ENCODE measurements around the gene OR2M4. TPM values are rescaled to one million over a fixed set of nuclear protein-coding genes. Genes with fewer than 3 reads are reported as not detected.
"Not testable (repeated sequence)": the region's sequence is repeated elsewhere in the genome, so short reads cannot be mapped to it uniquely, and the experiment has no call there.

The OR2M4 gene
- total RNA-seq, 1 experiment from 2014 or later, result not detected

- Mint-ChIP-seq H3K27ac (ENCODE audit: low read depth, unreplicated experiment) (no peak overlapping the region), H3K4me1 (ENCODE audit: insufficient read depth, unreplicated experiment) (no peaks in the 10 kb centered on the region), H3K27me3 (ENCODE audit: insufficient read depth, unreplicated experiment) (no peaks in the 10 kb centered on the region), H3K36me3 (ENCODE audit: insufficient read depth, unreplicated experiment) (no peaks in the 10 kb centered on the region), H3K9me3 (ENCODE audit: unreplicated experiment) (peaks cover 13% of the 10 kb centered on the region), H3K4me3 (ENCODE audit: unreplicated experiment) (no peak overlapping the region)
- DNase-seq (ENCODE audit: unreplicated experiment), result no peak
- POLR2A ChIA-PET, result no interaction called here
- CTCF ChIA-PET, result no interaction called here
- intact Hi-C loops (cut with micrococcal nuclease), result no loop called here
- BruUV-seq (replicated peaks), result no TSS peak
- TF ChIP-seq CTCF (IDR thresholded peaks at IDR 0.05; ENCODE audit: unreplicated experiment), result no peak
These were observed 37.0 kb downstream of the OR2M4 start for GRCh38 chr1:248268178-248268577.

GRCh38 chr1:248273225-248273624 is 42.0 kb downstream of the OR2M4 start:
- BruUV-seq (replicated peaks); H3K27me3 Mint-ChIP-seq (ENCODE audit: insufficient read depth, unreplicated experiment); intact Hi-C loops (cut with micrococcal nuclease); DNase-seq (ENCODE audit: unreplicated experiment); H3K4me3 Mint-ChIP-seq (ENCODE audit: unreplicated experiment); H3K36me3 Mint-ChIP-seq (ENCODE audit: insufficient read depth, unreplicated experiment); CTCF ChIA-PET; H3K9me3 Mint-ChIP-seq (ENCODE audit: unreplicated experiment); H3K4me1 Mint-ChIP-seq (ENCODE audit: insufficient read depth, unreplicated experiment); H3K27ac Mint-ChIP-seq (ENCODE audit: low read depth, unreplicated experiment): not testable (repeated sequence)
- POLR2A ChIA-PET, result interaction anchor here (0.6 kb wide), 1 partner anchor 1706 kb away, joined by 4 read pairs; no protein-coding TSS in a partner anchor

- Mint-ChIP-seq H3K4me3 (ENCODE audit: unreplicated experiment) (no peak within 1 kb of the TSS), H3K36me3 (ENCODE audit: insufficient read depth, unreplicated experiment) (no peaks in the 10 kb centered on the region), H3K27ac (ENCODE audit: low read depth, unreplicated experiment) (no peak within 1 kb of the TSS), H3K9me3 (ENCODE audit: unreplicated experiment) (no peaks in the 10 kb centered on the region), H3K4me1 (ENCODE audit: insufficient read depth, unreplicated experiment) (no peaks in the 10 kb centered on the region), H3K27me3 (ENCODE audit: insufficient read depth, unreplicated experiment) (no peaks in the 10 kb centered on the region)
- ChIA-PET POLR2A (no interaction called here), CTCF (no interaction called here)
- intact Hi-C loops (cut with micrococcal nuclease), result no loop called here
- BruUV-seq (replicated peaks), result no TSS peak
- TF ChIP-seq CTCF (IDR thresholded peaks at IDR 0.05; ENCODE audit: unreplicated experiment), result no peak
- no peak for DNase-seq (ENCODE audit: unreplicated experiment)
These were observed 46.7 kb downstream of the OR2M4 start, which contains the start of gene OR2T33 for GRCh38 chr1:248277876-248278275. TSS of gene OR2T33 (minus strand) at chr1:248277976. CDS start at chr1:248273814, 4,162 bp downstream.

GRCh38 chr1:248288391-248288790 is 57.2 kb downstream of the OR2M4 start:
- H3K27me3 Mint-ChIP-seq (ENCODE audit: insufficient read depth, unreplicated experiment), result no peaks in the 10 kb centered on the region
- no peaks in the 10 kb centered on the region for H3K4me1 Mint-ChIP-seq (ENCODE audit: insufficient read depth, unreplicated experiment)
- no peak for DNase-seq (ENCODE audit: unreplicated experiment)
- no peaks in the 10 kb centered on the region for H3K36me3 Mint-ChIP-seq (ENCODE audit: insufficient read depth, unreplicated experiment)
- no peak overlapping the region for H3K27ac Mint-ChIP-seq (ENCODE audit: low read depth, unreplicated experiment)
- peaks cover 6% of the 10 kb centered on the region for H3K9me3 Mint-ChIP-seq (ENCODE audit: unreplicated experiment)
- no TSS peak for BruUV-seq (replicated peaks)
- intact Hi-C loops (cut with micrococcal nuclease), result no loop called here
- ChIA-PET POLR2A (no interaction called here), CTCF (interaction anchor here (0.6 kb wide), 1 partner anchor 36 kb away, joined by 5 read pairs; no protein-coding TSS in a partner anchor)
- TF ChIP-seq CTCF (IDR thresholded peaks at IDR 0.05; ENCODE audit: unreplicated experiment), result no peak
- no peak overlapping the region for H3K4me3 Mint-ChIP-seq (ENCODE audit: unreplicated experiment)

Other genes starting within 250 kb of the OR2M4 start
- not detected in 2 replicates for gene OR2L5, start 217.8 kb upstream of the OR2M4 start, total RNA-seq (2022)
- gene OR2L2, start 201.3 kb upstream of the OR2M4 start, total RNA-seq (2022), result 0.19 and 0.34 TPM in 2 replicates
- gene OR2L3, start 184.6 kb upstream of the OR2M4 start, total RNA-seq (2022), result not detected in 2 replicates
- not detected in 2 replicates for gene OR2L13, start 136.2 kb upstream of the OR2M4 start, total RNA-seq (2022)
- not detected in 2 replicates for gene OR2M5, start 86.3 kb upstream of the OR2M4 start, total RNA-seq (2022)
- gene OR2M2, start 56.6 kb upstream of the OR2M4 start, total RNA-seq (2022), result not detected in 2 replicates
- gene OR2M3, start 34.2 kb upstream of the OR2M4 start, total RNA-seq (2022), result not detected in 2 replicates
- not detected in 2 replicates for gene OR2T33, start 46.6 kb downstream of the OR2M4 start, total RNA-seq (2022)
- not detected in 2 replicates for gene OR2T12, start 72.0 kb downstream of the OR2M4 start, total RNA-seq (2022)
- not detected in 2 replicates for gene OR2M7, start 93.2 kb downstream of the OR2M4 start, total RNA-seq (2022)
- not detected in 2 replicates for gene OR14C36, start 117.4 kb downstream of the OR2M4 start, total RNA-seq (2022)
- gene OR2T4, start 130.2 kb downstream of the OR2M4 start, total RNA-seq (2022), result not detected in 2 replicates
- not detected in 2 replicates for gene OR2T6, start 144.3 kb downstream of the OR2M4 start, total RNA-seq (2022)
- not detected in 2 replicates for gene OR2T1, start 171.6 kb downstream of the OR2M4 start, total RNA-seq (2022)
- gene OR2T2, start 214.2 kb downstream of the OR2M4 start, total RNA-seq (2022), result not detected in 2 replicates
- gene OR2T3, start 241.9 kb downstream of the OR2M4 start, total RNA-seq (2022), result not detected in 2 replicates

All from MCF 10A (cell line).